SK-MEL-5 (cell line): Measurements from ENCODE around the gene SELENOW. TPM values are rescaled to one million over a fixed set of nuclear protein-coding genes. Genes with fewer than 3 reads are reported as not detected.
A peak's percentile ranks its signal among the peaks of the same experiment; 100 is the strongest.
"Not testable (repeated sequence)": the region's sequence is repeated elsewhere in the genome, so short reads cannot be mapped to it uniquely, and the experiment has no call there.

Source experiments
- DNase-seq: peaks from one replicate; pipeline ENCODE4 v3.0.0-alpha.2; 2016; ENCODE audit warnings: low read depth, low spot score
- in situ Hi-C: cut with HindIII; loops from 2 replicates; pipeline ENCODE4 v1.10.0; 2016; ENCODE audit warnings: low sequenced_read_pairs, high pct_unique_total_duplicates, low pct_unique_long_range_greater_than_20kb
- total RNA-seq: library from RNA; depleted of rRNA; stranded (reverse); fragments of >200 nt; shearing (Covaris generic); gene quantifications from 2 replicates; pipeline ENCODE4 v1.2.3, GENCODE V29; 2014

SELENOW gene
- total RNA-seq, 1 experiment from 2014 or later: 228 TPM

- in situ Hi-C loops: no loop called here
- DNase-seq: no peak
These were observed 23.3 kb upstream of the SELENOW start for GRCh38 chr19:47755065-47755761.

GRCh38 chr19:47755762-47756626, 22.5 kb upstream of the SELENOW start:
- no peak for DNase-seq
- in situ Hi-C loops: no loop called here

GRCh38 chr19:47756627-47756929, 21.9 kb upstream of the SELENOW start:
- in situ Hi-C loops: no loop called here
- no peak for DNase-seq

- in situ Hi-C loops: no loop called here
These were observed 21.4 kb upstream of the SELENOW start for GRCh38 chr19:47756953-47757608.

GRCh38 chr19:47757617-47758442, 20.7 kb upstream of the SELENOW start:
- in situ Hi-C loops: no loop called here
- no peak for DNase-seq

More at GRCh38 chr19:47756953-47757608, 21.4 kb upstream of the SELENOW start:
- no peak for DNase-seq

GRCh38 chr19:47758443-47758804, 20.1 kb upstream of the SELENOW start:
- DNase-seq: no peak
- in situ Hi-C loops: no loop called here

GRCh38 chr19:47760632-47760999, 17.9 kb upstream of the SELENOW start:
- DNase-seq: no peak
- in situ Hi-C loops: no loop called here

GRCh38 chr19:47761566-47761965, 16.9 kb upstream of the SELENOW start:
- no peak for DNase-seq
- in situ Hi-C loops: no loop called here

GRCh38 chr19:47762151-47762550, 16.4 kb upstream of the SELENOW start:
- in situ Hi-C loops: no loop called here
- DNase-seq: no peak

GRCh38 chr19:47762615-47763308, 15.7 kb upstream of the SELENOW start:
- in situ Hi-C loops: no loop called here
- no peak for DNase-seq

GRCh38 chr19:47764705-47765104, 13.8 kb upstream of the SELENOW start:
- DNase-seq, in situ Hi-C loops: not testable (repeated sequence)

- in situ Hi-C loops: no loop called here
- DNase-seq: peak; percentile 66
These were observed 12.8 kb upstream of the SELENOW start for GRCh38 chr19:47765523-47766358.

GRCh38 chr19:47766359-47766620, 12.2 kb upstream of the SELENOW start:
- DNase-seq: no peak
- in situ Hi-C loops: no loop called here

GRCh38 chr19:47766670-47767069, 11.8 kb upstream of the SELENOW start:
- in situ Hi-C loops: no loop called here
- no peak for DNase-seq

- in situ Hi-C loops: no loop called here
- no peak for DNase-seq
These were observed 11.2 kb upstream of the SELENOW start for GRCh38 chr19:47767349-47767748.

- DNase-seq: peak; percentile 37
- in situ Hi-C loops: no loop called here
These were observed 9.9 kb upstream of the SELENOW start for GRCh38 chr19:47768604-47769003.

GRCh38 chr19:47769534-47769933, 9.0 kb upstream of the SELENOW start:
- in situ Hi-C loops: no loop called here
- no peak for DNase-seq
